Right lobe of liver (tissue), 4 donors: ENCODE measurements around the gene CYS1.

ENCODE experiments used
- CTCF ChIP-seq, 4 donors: fragments of 200-600 bp in 3 of 4; fragments of 450-650 bp in 1 of 4; IDR thresholded peaks; one replicate each; pipeline versions ENCODE4 v1.5.1 to v1.8.0; 2016 to 2022; ENCODE audit warnings: antibody characterized with exemption in 4 of 4, mild to moderate bottlenecking in 2 of 4
- POLR2A ChIP-seq: fragments of 450-650 bp; IDR thresholded peaks from one replicate; pipeline ENCODE4 v1.6.1; 2017; ENCODE audit warnings: antibody characterized with exemption, mild to moderate bottlenecking
- donor health status: DM: no; HTN: no; CAD: no.
- donor health status: DM: no; HTN: no; CAD: no.
- donor health status: DM: no; HTN: yes; CAD: no.

GRCh38 chr2:10054424-10054823 lies 25.8 kb downstream of the CYS1 start:
- TF ChIP-seq CTCF (IDR thresholded peaks at IDR 0.05) (no peak), POLR2A (no peak)
